ENCODE measurements around the gene SETD3.

SETD3 gene

GRCh38 chr14:99512110-99512449 is 31.4 kb upstream of the SETD3 start:
- H3K9me2 ChIP-seq (replicated peaks; ENCODE audit: insufficient read depth, low read length) = no peaks in the 10 kb centered on the region
- H3K9ac ChIP-seq (ENCODE audit: low read length) = no peak overlapping the region
- no peaks in the 10 kb centered on the region for H4K20me1 ChIP-seq (ENCODE audit: low read depth, low read length)
- no peaks in the 10 kb centered on the region for H3K79me2 ChIP-seq (ENCODE audit: insufficient read depth, low read length)
- no peak overlapping the region for H3K4me3 ChIP-seq (ENCODE audit: insufficient read depth, low read length, poor library complexity, severe bottlenecking)
- H2AFZ ChIP-seq (ENCODE audit: low read depth, low read length, severe bottlenecking) = no peak overlapping the region
- TF ChIP-seq CTCF (IDR thresholded peaks at IDR 0.05; ENCODE audit: insufficient read depth, low read length, poor library complexity, severe bottlenecking) (no peak), EZH2phosphoT487 (conservative IDR thresholded peaks at IDR 0.05; ENCODE audit: low read length) (no peak)
- no peaks in the 10 kb centered on the region for H3K9me3 ChIP-seq (ENCODE audit: insufficient read depth, low read length)
- no peak overlapping the region for H3K4me2 ChIP-seq (ENCODE audit: low read depth, low read length, poor library complexity, severe bottlenecking)
- no peaks in the 10 kb centered on the region for H3K36me3 ChIP-seq (ENCODE audit: low read length)
- H3F3A ChIP-seq (ENCODE audit: insufficient read depth) = no peaks in the 10 kb centered on the region
- no peak overlapping the region for H3K27ac ChIP-seq (ENCODE audit: low read depth, low read length)
- no peaks in the 10 kb centered on the region for H3K27me3 ChIP-seq (ENCODE audit: low read length)

- H3K9me3 ChIP-seq (ENCODE audit: insufficient read depth, low read length) = no peaks in the 10 kb centered on the region
- H3K27me3 ChIP-seq (ENCODE audit: low read length) = no peaks in the 10 kb centered on the region
- no peak overlapping the region for H3K27ac ChIP-seq (ENCODE audit: low read depth, low read length)
- H3K4me2 ChIP-seq (ENCODE audit: low read depth, low read length, poor library complexity, severe bottlenecking) = no peak overlapping the region
- H3K4me3 ChIP-seq (ENCODE audit: insufficient read depth, low read length, poor library complexity, severe bottlenecking) = no peak overlapping the region
- H3K79me2 ChIP-seq (ENCODE audit: insufficient read depth, low read length) = no peaks in the 10 kb centered on the region
- no peaks in the 10 kb centered on the region for H3K9me2 ChIP-seq (replicated peaks; ENCODE audit: insufficient read depth, low read length)
- H3F3A ChIP-seq (ENCODE audit: insufficient read depth) = no peaks in the 10 kb centered on the region
- no peaks in the 10 kb centered on the region for H3K36me3 ChIP-seq (ENCODE audit: low read length)
- no peak overlapping the region for H3K9ac ChIP-seq (ENCODE audit: low read length)
- H4K20me1 ChIP-seq (ENCODE audit: low read depth, low read length) = no peaks in the 10 kb centered on the region
- no peak overlapping the region for H2AFZ ChIP-seq (ENCODE audit: low read depth, low read length, severe bottlenecking)
- TF ChIP-seq CTCF (IDR thresholded peaks at IDR 0.05; ENCODE audit: insufficient read depth, low read length, poor library complexity, severe bottlenecking) (no peak), EZH2phosphoT487 (conservative IDR thresholded peaks at IDR 0.05; ENCODE audit: low read length) (no peak)
Observed at GRCh38 chr14:99511421-99512109, 30.9 kb upstream of the SETD3 start.

GRCh38 chr14:99510556-99511139 is 30.0 kb upstream of the SETD3 start:
- TF ChIP-seq EZH2phosphoT487 (conservative IDR thresholded peaks at IDR 0.05; ENCODE audit: low read length) = no peak
- TF ChIP-seq CTCF (IDR thresholded peaks at IDR 0.05; ENCODE audit: insufficient read depth, low read length, poor library complexity, severe bottlenecking) = no peak
- Histone ChIP-seq H3K36me3 (ENCODE audit: low read length) (no peaks in the 10 kb centered on the region), H3K27ac (ENCODE audit: low read depth, low read length) (no peak overlapping the region)

More at GRCh38 chr14:99510556-99511139, 30.0 kb upstream of the SETD3 start:
- Histone ChIP-seq H3K9ac (ENCODE audit: low read length) (no peak overlapping the region), H2AFZ (ENCODE audit: low read depth, low read length, severe bottlenecking) (no peak overlapping the region), H3K9me3 (ENCODE audit: insufficient read depth, low read length) (no peaks in the 10 kb centered on the region), H4K20me1 (ENCODE audit: low read depth, low read length) (no peaks in the 10 kb centered on the region), H3K27me3 (ENCODE audit: low read length) (no peaks in the 10 kb centered on the region), H3K9me2 (replicated peaks; ENCODE audit: insufficient read depth, low read length) (no peaks in the 10 kb centered on the region), H3K79me2 (ENCODE audit: insufficient read depth, low read length) (no peaks in the 10 kb centered on the region), H3K4me2 (ENCODE audit: low read depth, low read length, poor library complexity, severe bottlenecking) (no peak overlapping the region), H3F3A (ENCODE audit: insufficient read depth) (no peaks in the 10 kb centered on the region), H3K4me3 (ENCODE audit: insufficient read depth, low read length, poor library complexity, severe bottlenecking) (no peak overlapping the region)

Measured in SU-DHL-6 (cell line).